ENCODE data around the gene IL10. TPM values are rescaled to one million over a fixed set of nuclear protein-coding genes. Genes with fewer than 3 reads are reported as not detected.

Gene IL10
- total RNA-seq, 2 experiments from 2014 or later: not detected

DNA sequence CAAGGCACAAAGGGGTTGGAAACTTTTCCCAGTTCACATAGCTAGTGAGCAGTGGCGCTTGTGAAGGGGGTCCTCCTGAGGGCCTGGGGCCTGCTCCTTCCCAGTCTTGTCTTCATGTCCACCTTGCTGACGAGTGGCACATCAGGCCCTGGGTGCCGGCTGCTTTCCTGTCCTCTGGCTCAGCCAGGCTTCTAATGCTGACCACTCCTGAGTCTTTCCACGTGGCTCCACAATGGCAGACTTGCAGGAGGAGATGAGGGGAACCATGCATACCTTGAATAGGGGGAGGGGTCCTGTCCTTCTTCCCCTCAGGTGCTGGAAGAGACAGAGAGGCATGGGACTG, 48.9 kb downstream of the IL10 start:
- H3K4me3 Mint-ChIP-seq: no peak overlapping the region
- H3K9me3 Mint-ChIP-seq: no peaks in the 10 kb centered on the region
- H3K36me3 Mint-ChIP-seq: no peaks in the 10 kb centered on the region
- no peak overlapping the region for H3K27ac Mint-ChIP-seq
- DNase-seq: no peak
- H3K27me3 Mint-ChIP-seq: no peaks in the 10 kb centered on the region
- H3K4me1 Mint-ChIP-seq: peaks cover 50% of the 10 kb centered on the region

DNA sequence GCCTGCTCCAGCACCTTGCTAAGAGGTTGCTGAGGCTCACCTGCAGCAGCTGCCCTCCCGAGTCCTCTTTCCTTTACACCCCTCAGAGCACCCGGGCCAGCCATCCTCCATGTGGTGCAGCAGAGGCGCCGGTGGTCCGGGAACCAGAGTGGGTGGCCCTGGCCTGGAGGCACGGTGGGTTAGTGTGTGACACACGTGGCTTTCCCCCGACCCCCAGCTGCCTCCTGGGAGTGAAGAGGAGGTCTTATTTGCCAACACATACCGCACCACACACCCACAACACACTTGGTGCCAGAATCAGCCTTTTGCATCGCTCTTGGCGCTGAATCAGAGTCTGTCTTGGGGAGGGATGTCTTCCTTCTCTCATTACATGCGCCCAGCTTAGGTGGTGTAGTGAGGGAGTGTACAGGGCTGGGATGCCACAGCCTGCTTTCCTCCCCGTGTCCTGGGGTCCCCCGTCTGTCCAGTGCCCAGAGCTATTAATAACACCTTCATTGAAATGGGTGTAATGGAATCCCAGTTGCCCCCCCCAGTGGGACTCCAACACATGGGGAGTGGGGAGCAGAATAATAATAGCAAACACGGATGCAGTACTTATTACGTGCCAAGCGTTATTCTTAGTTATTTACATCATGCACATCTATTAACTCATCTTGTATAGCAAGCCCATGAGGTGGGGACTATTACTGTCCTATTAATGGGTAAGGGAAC, 49.4 kb downstream of the IL10 start:
- Mint-ChIP-seq H3K4me1 (peaks cover 49% of the 10 kb centered on the region), H3K9me3 (no peaks in the 10 kb centered on the region), H3K4me3 (no peak overlapping the region), H3K27ac (peak overlapping the region; percentile 45), H3K27me3 (no peaks in the 10 kb centered on the region), H3K36me3 (no peaks in the 10 kb centered on the region)
- no peak for DNase-seq

DNA sequence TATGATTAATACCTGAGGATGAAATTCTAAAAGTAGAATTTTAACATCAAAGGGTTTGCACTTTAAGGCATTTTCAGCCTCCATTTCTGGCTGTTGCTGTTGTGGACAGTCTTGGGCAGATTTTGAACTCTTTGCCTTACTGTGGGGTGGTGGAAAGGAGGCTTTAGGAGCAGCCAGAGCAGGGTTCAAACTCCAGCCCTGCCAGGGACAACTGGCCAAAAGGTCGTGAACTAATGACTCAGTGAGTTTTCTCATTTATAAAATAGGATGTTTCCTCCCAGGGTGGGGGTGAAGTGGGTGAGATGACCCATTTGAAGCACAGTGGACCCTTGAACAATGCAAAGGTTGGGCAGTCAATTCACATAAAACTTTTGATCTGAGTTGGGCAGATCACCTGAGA, 50.8 kb downstream of the IL10 start:
- Mint-ChIP-seq H3K4me3 (no peak overlapping the region), H3K36me3 (no peaks in the 10 kb centered on the region), H3K27ac (no peak overlapping the region), H3K9me3 (no peaks in the 10 kb centered on the region), H3K4me1 (peaks cover 57% of the 10 kb centered on the region), H3K27me3 (no peaks in the 10 kb centered on the region)
- no peak for DNase-seq

DNA sequence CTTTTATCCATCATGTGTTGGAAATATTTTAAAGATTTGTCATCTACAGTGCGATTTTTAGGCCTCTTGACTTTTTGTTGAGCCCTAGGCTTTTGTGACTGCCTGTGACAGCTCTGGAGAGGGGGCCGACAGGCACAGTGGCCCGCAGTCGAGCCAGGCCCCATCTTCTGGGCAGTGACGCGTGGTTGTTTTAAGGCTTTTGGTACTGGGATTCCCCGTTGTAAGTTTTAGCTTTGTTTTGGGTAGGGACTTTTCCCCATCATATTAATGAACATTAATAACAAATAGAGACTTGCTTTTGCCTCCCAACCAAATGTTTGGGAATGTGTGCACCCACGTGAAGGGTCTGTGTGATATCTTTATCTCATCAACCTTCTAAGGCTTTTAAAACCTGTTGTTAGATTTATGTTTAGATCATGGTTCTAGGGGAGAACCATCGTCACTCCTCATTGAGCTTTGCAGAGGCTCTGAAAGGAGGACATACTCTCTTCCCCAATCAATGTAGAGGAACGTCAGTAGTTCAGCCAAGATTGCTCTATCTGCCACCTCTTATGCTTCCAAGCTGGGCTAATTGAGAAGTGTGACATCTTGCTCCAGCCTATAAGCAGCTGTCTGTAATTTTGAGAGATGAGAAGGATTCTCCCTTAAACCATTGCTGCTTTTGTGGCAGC, 53.0 kb downstream of the IL10 start:
- Mint-ChIP-seq H3K4me1 (peaks cover 55% of the 10 kb centered on the region), H3K36me3 (peaks cover 3% of the 10 kb centered on the region), H3K27ac (no peak overlapping the region), H3K27me3 (no peaks in the 10 kb centered on the region), H3K4me3 (no peak overlapping the region), H3K9me3 (no peaks in the 10 kb centered on the region)
- DNase-seq: no peak

DNA sequence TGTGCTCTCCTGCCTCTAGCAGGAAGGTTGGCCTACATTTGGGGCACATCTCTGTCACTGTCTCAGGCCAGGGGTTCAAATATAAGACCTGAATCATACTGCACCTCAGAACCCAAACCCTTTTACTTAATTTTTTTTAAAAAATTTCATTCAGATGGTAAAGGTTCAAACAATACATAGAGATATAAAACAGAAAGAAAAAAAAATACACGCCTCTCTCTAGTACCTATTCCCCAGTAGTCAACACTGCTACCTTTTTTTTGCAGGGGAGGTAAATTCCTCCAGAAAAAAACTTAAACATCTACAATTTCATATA, 54.7 kb downstream of the IL10 start:
- Mint-ChIP-seq H3K27ac (peak overlapping the region; percentile 68), H3K4me3 (peak overlapping the region; percentile 44), H3K27me3 (no peaks in the 10 kb centered on the region), H3K36me3 (peaks cover 5% of the 10 kb centered on the region), H3K4me1 (peaks cover 61% of the 10 kb centered on the region), H3K9me3 (no peaks in the 10 kb centered on the region)
- DNase-seq: no peak

Other genes with a start within 250 kb of the IL10 start
- gene EIF2D, start 160.0 kb downstream of the IL10 start, total RNA-seq: 100 to 1,000 TPM; 112 to 113 TPM
- 1 to 10 TPM; 5.2 to 5.3 TPM for gene DYRK3, start 137.0 kb downstream of the IL10 start, total RNA-seq
- gene MAPKAPK2, start 87.6 kb downstream of the IL10 start, total RNA-seq: 10 to 100 TPM; 53.5 to 57.8 TPM
- gene IL19, start 1.7 kb downstream of the IL10 start, total RNA-seq: not detected
- gene IL20, start 93.1 kb upstream of the IL10 start, total RNA-seq: not detected
- under 1 TPM; 0.54 to 0.72 TPM for gene IL24, start 124.9 kb upstream of the IL10 start, total RNA-seq
- 10 to 100 TPM; 42.9 to 45.5 TPM for gene FCMR, start 149.4 kb upstream of the IL10 start, total RNA-seq
- under 1 TPM; 0.08 to 0.10 TPM for gene PIGR, start 174.0 kb upstream of the IL10 start, total RNA-seq
- not detected for gene FCAMR, start 198.0 kb upstream of the IL10 start, total RNA-seq